Endothelial cell of umbilical vein (primary cell): ENCODE results near the gene RRP1. TPM values are rescaled to one million over a fixed set of nuclear protein-coding genes. Genes with fewer than 3 reads are reported as not detected.

Experiments
- BruUV-seq: library from RNA; stranded (reverse); fragments of 400-500 nt; replicated peaks from 2 replicates; lab custom pipeline; 2021; lab: Mats Ljungman, UMichigan
- CTCF ChIA-PET: fragments of 300-600, 350-600 bp; sonication (Branson Sonifier 250); formaldehyde crosslinking; loops from one replicate; lab custom pipeline; 2021; ENCODE audit warnings: antibody characterized with exemption, inconsistent platforms; lab: Charles Lee
- POLR2A ChIA-PET: fragments of 300-600, 350-600 bp; sonication (Branson Sonifier 250); formaldehyde crosslinking; loops from one replicate; lab custom pipeline; 2021; ENCODE audit warnings: antibody characterized with exemption, inconsistent platforms; lab: Charles Lee
- DNase-seq: peaks from one replicate; pipeline ENCODE4 v3.0.0-alpha.2; 2011; ENCODE audit warnings: low read depth, low spot score
- FAIRE-seq: peaks from 2 replicates; lab custom pipeline; 2011; peaks lifted over from hg19 to GRCh38; lab: Jason Lieb, UNC
- H2AFZ ChIP-seq: 2 replicates; pipeline ENCODE4 v1.6.0; 2012; ENCODE audit warnings: low read depth, low read length, control low read depth, inconsistent platforms
- H3K27ac ChIP-seq: 2 replicates; pipeline ENCODE4 v1.5.1; 2011; ENCODE audit warnings: low read depth, mild to moderate bottlenecking, control low read depth, low read length, moderate library complexity; ENCODE audit not compliant: insufficient read depth
- H3K27me3 ChIP-seq, 2 experiments: 2 replicates each; pipeline versions ENCODE4 v1.6.0 to v1.6.1; 2011; ENCODE audit warnings: low read length in 2 of 2, mixed read lengths in 1 of 2; ENCODE audit not compliant: control insufficient read depth in 2 of 2, insufficient read depth in 2 of 2
- H3K36me3 ChIP-seq, 2 experiments: 2 replicates in 1 of 2; 3 replicates in 1 of 2; pipeline ENCODE4 v1.5.1; 2011; ENCODE audit warnings: low read length in 2 of 2, mild to moderate bottlenecking in 1 of 2, moderate library complexity in 1 of 2; ENCODE audit not compliant: control insufficient read depth in 2 of 2, insufficient read depth in 2 of 2; ENCODE audit errors: extremely low read depth in 1 of 2
- H3K4me1 ChIP-seq: 3 replicates; pipeline ENCODE4 v1.5.1; 2011; ENCODE audit warnings: mild to moderate bottlenecking, low read length; ENCODE audit not compliant: control insufficient read depth, insufficient read depth; ENCODE audit errors: extremely low read depth
- H3K4me2 ChIP-seq: 2 replicates; pipeline ENCODE4 v1.6.1; 2011; ENCODE audit warnings: low read length, control low read depth, mixed read lengths; ENCODE audit not compliant: insufficient read depth
- H3K4me3 ChIP-seq, 3 experiments: fragments of 200-600 bp in 1 of 3; sonication (generic), shearing (Covaris generic) in 1 of 3; replicated peaks in 1 of 3; 2 replicates each; pipeline ENCODE4 v1.5.1; 2011 to 2016; ENCODE audit warnings: control low read depth in 3 of 3, low read length in 3 of 3, mild to moderate bottlenecking in 2 of 3, inconsistent platforms in 1 of 3, low read depth in 1 of 3, moderate library complexity in 1 of 3; ENCODE audit not compliant: insufficient read depth in 1 of 3
- H3K79me2 ChIP-seq: 2 replicates; pipeline ENCODE4 v1.6.0; 2012; ENCODE audit warnings: low read length, inconsistent platforms; ENCODE audit not compliant: control insufficient read depth, insufficient read depth
- H3K9ac ChIP-seq: replicated peaks from 2 replicates; pipeline ENCODE3; 2011; ENCODE audit warnings: low read length, control low read depth; ENCODE audit not compliant: insufficient read depth; ENCODE audit errors: extremely low read depth
- H3K9me1 ChIP-seq: replicated peaks from 3 replicates; pipeline ENCODE4 v1.6.0; 2011; ENCODE audit warnings: mild to moderate bottlenecking, low read length; ENCODE audit not compliant: control insufficient read depth, insufficient read depth; ENCODE audit errors: extremely low read depth
- H3K9me3 ChIP-seq: replicated peaks from 2 replicates; pipeline ENCODE4 v1.5.1; 2012; ENCODE audit warnings: low read length, inconsistent platforms; ENCODE audit not compliant: control insufficient read depth, insufficient read depth
- H4K20me1 ChIP-seq: replicated peaks from 2 replicates; pipeline ENCODE3; 2011; ENCODE audit warnings: mild to moderate bottlenecking, low read length; ENCODE audit not compliant: control insufficient read depth, insufficient read depth; ENCODE audit errors: extremely low read depth
- FOS ChIP-seq: IDR thresholded peaks from 2 replicates; pipeline ENCODE4 v1.6.1; 2011; ENCODE audit warnings: mild to moderate bottlenecking, low read length, moderate library complexity, borderline replicate concordance; ENCODE audit not compliant: insufficient read depth
- GATA2 ChIP-seq: IDR thresholded peaks from 2 replicates; pipeline ENCODE4 v1.7.0; 2011; ENCODE audit warnings: low read depth, mild to moderate bottlenecking, moderate library complexity, mixed read lengths, low read length; ENCODE audit not compliant: insufficient read length, insufficient read depth
- MAX ChIP-seq: IDR thresholded peaks from 2 replicates; pipeline ENCODE4 v1.6.1; 2011; ENCODE audit not compliant: insufficient read depth, insufficient read length
- MYC ChIP-seq: IDR thresholded peaks from one replicate; pipeline ENCODE4 v1.6.1; 2011; ENCODE audit warnings: mild to moderate bottlenecking, low read depth, low read length
- POLR2A ChIP-seq: IDR thresholded peaks from 2 replicates; pipeline ENCODE4 v1.6.1; 2012; ENCODE audit warnings: low read depth, mild to moderate bottlenecking, control low read depth, low read length
- POLR2AphosphoS5 ChIP-seq: IDR thresholded peaks from 2 replicates; pipeline ENCODE4 v1.6.1; 2012; ENCODE audit warnings: low read depth, mild to moderate bottlenecking, control low read depth, low read length, moderate library complexity; ENCODE audit not compliant: insufficient read depth
- dilution Hi-C: fragments of 300-500 bp; cut with MboI; formaldehyde crosslinking; loops from one replicate; pipeline ENCODE4 v1.15.0; 2019; ENCODE audit warnings: low sequenced_read_pairs; ENCODE audit not compliant: extremely low pct_ligation_motif_present
- intact Hi-C: fragments of 100-400 bp; cut with micrococcal nuclease; formaldehyde crosslinking; loops from one replicate; pipeline ENCODE4 v1.10.0; 2022
- polyA plus RNA-seq, 4 experiments: library from polyadenylated mRNA; depleted of rRNA in 3 of 4; stranded (reverse) in 3 of 4; unstranded in 1 of 4; fragments of >200 nt; gene quantifications; 2 replicates each; pipeline versions ENCODE4 v1.2.1 to v1.2.3, GENCODE V29; 2011 to 2012; ENCODE audit warnings: missing spikeins in 1 of 4
- total RNA-seq: library from RNA; stranded (reverse); gene quantifications from 2 replicates; pipeline ENCODE4 v1.2.3, GENCODE V29; 2021
- TF ChIP-seq, protein P1 (sequence below), 2 donors: IDR thresholded peaks; 1 replicate in 1 of 2; 2 replicates in 1 of 2; pipeline ENCODE4 v1.5.1; 2011; ENCODE audit warnings: low read length in 2 of 2, mild to moderate bottlenecking in 2 of 2, moderate library complexity in 2 of 2, control low read depth in 1 of 2, inconsistent platforms in 1 of 2, low read depth in 1 of 2; ENCODE audit not compliant: insufficient read depth in 1 of 2; ENCODE audit errors: extremely low read depth in 1 of 2

The RRP1 gene
- total and polyA plus RNA-seq, 2 donors (not counting 3 experiments of a cell fraction or from before 2014, with no cell fraction given): 15.2 to 36.3 TPM

DNA sequence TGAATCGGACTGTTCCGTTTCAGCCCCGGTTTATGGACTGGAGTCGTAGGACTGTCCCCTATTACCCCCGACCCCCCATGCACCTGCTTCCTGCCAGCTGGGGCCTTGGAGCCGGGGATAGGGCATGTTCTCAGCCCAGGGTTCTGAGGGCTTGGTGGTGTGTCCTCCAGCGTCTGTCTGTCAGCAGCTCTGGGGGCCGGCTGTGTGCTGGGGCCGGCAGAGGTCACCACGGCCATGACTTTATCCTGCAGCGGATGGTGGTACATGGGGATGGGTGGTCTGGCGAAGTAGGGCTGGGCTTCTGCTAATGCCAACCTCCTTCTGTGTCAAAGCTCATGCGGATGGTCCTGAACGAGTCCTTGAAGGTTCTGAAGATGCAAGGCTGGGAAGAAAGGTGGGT, 5.5 kb downstream of the RRP1 start:
- intact Hi-C loops (no loop called here), dilution Hi-C loops (no loop called here)
- Histone ChIP-seq H3K27me3 (no peaks in the 10 kb centered on the region), H4K20me1 (no peaks in the 10 kb centered on the region), H3K27ac (no peak overlapping the region), H3K9ac (no peak overlapping the region), H2AFZ (no peak overlapping the region), H3K79me2 (peaks cover 47% of the 10 kb centered on the region), H3K9me1 (no peaks in the 10 kb centered on the region), H3K9me3 (no peaks in the 10 kb centered on the region), H3K4me3 (no peak overlapping the region), H3K4me1 (peaks cover 7% of the 10 kb centered on the region), H3K36me3 (peaks cover 23 to 61% of the 10 kb centered on the region in 2 experiments), H3K4me2 (no peak overlapping the region)
- DNase-seq (no peak), FAIRE-seq (no peak)
- ChIA-PET CTCF (no interaction called here), POLR2A (no interaction called here)
- no peak for TF ChIP-seq MYC
- TF ChIP-seq POLR2AphosphoS5: no peak
- TF ChIP-seq POLR2A: no peak
- no peak for TF ChIP-seq FOS
- TF ChIP-seq MAX: no peak
- TF ChIP-seq, protein P1, sequence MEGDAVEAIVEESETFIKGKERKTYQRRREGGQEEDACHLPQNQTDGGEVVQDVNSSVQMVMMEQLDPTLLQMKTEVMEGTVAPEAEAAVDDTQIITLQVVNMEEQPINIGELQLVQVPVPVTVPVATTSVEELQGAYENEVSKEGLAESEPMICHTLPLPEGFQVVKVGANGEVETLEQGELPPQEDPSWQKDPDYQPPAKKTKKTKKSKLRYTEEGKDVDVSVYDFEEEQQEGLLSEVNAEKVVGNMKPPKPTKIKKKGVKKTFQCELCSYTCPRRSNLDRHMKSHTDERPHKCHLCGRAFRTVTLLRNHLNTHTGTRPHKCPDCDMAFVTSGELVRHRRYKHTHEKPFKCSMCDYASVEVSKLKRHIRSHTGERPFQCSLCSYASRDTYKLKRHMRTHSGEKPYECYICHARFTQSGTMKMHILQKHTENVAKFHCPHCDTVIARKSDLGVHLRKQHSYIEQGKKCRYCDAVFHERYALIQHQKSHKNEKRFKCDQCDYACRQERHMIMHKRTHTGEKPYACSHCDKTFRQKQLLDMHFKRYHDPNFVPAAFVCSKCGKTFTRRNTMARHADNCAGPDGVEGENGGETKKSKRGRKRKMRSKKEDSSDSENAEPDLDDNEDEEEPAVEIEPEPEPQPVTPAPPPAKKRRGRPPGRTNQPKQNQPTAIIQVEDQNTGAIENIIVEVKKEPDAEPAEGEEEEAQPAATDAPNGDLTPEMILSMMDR (IDR thresholded peaks at IDR 0.05; ENCODE audit: extremely low read depth in 1 of 2, insufficient read depth in 1 of 2, low read depth in 1 of 2, low read length in 2 of 2): no peak
- TF ChIP-seq GATA2: no peak
- BruUV-seq: no TSS peak
